Measurements from ENCODE around the gene ZNRF3.

Gene ZNRF3

GRCh38 chr22:28984482-28985158 lies 101.2 kb downstream of the ZNRF3 start:
- no peak overlapping the region for H3K4me3 ChIP-seq (ENCODE audit: low read depth, low read length)
- no peak for TF ChIP-seq CTCF (IDR thresholded peaks at IDR 0.05; ENCODE audit: control insufficient read depth, extremely low read depth, insufficient read depth)
- DNase-seq (ENCODE audit: low read depth), result no peak

GRCh38 chr22:28985581-28986290 lies 102.4 kb downstream of the ZNRF3 start:
- no peak overlapping the region for H3K4me3 ChIP-seq (ENCODE audit: low read depth, low read length)
- DNase-seq (ENCODE audit: low read depth), result no peak
- no peak for TF ChIP-seq CTCF (IDR thresholded peaks at IDR 0.05; ENCODE audit: control insufficient read depth, extremely low read depth, insufficient read depth)

GRCh38 chr22:28986366-28986765 lies 103.0 kb downstream of the ZNRF3 start:
- TF ChIP-seq CTCF (IDR thresholded peaks at IDR 0.05; ENCODE audit: control insufficient read depth, extremely low read depth, insufficient read depth), result no peak
- DNase-seq (ENCODE audit: low read depth), result no peak
- H3K4me3 ChIP-seq (ENCODE audit: low read depth, low read length), result no peak overlapping the region

GRCh38 chr22:28988457-28988856 lies 105.1 kb downstream of the ZNRF3 start:
- TF ChIP-seq CTCF (IDR thresholded peaks at IDR 0.05; ENCODE audit: control insufficient read depth, extremely low read depth, insufficient read depth), result no peak
- no peak for DNase-seq (ENCODE audit: low read depth)
- H3K4me3 ChIP-seq (ENCODE audit: low read depth, low read length), result no peak overlapping the region

GRCh38 chr22:28989035-28989464 lies 105.7 kb downstream of the ZNRF3 start:
- TF ChIP-seq CTCF (IDR thresholded peaks at IDR 0.05; ENCODE audit: control insufficient read depth, extremely low read depth, insufficient read depth), result no peak
- DNase-seq (ENCODE audit: low read depth), result no peak
- H3K4me3 ChIP-seq (ENCODE audit: low read depth, low read length), result no peak overlapping the region

- DNase-seq (ENCODE audit: low read depth), result no peak
- H3K4me3 ChIP-seq (ENCODE audit: low read depth, low read length), result no peak overlapping the region
- TF ChIP-seq CTCF (IDR thresholded peaks at IDR 0.05; ENCODE audit: control insufficient read depth, extremely low read depth, insufficient read depth), result no peak
These were observed 106.1 kb downstream of the ZNRF3 start for GRCh38 chr22:28989484-28989883.

All from LNCaP clone FGC (cell line).